Large intestine (tissue), 3 donors: ENCODE data around the gene PPP1R3G. TPM values are rescaled to one million over a fixed set of nuclear protein-coding genes. Genes with fewer than 3 reads are reported as not detected.
"Not testable (repeated sequence)": the region's sequence is repeated elsewhere in the genome, so short reads cannot be mapped to it uniquely, and the experiment has no call there.

Experiments used
- DNase-seq, 2 donors: peaks; one replicate each; pipeline versions ENCODE4 v3.0.0 to v3.0.0-alpha.2; 2013
- H3K27ac ChIP-seq: one replicate; pipeline ENCODE4 v1.5.1; 2013; ENCODE audit warnings: low read length
- H3K27me3 ChIP-seq: 2 replicates; pipeline ENCODE4 v1.6.1; 2013; ENCODE audit warnings: low read length; ENCODE audit not compliant: control insufficient read depth, insufficient read depth
- H3K36me3 ChIP-seq: 2 replicates; pipeline ENCODE4 v1.6.1; 2013; ENCODE audit warnings: low read length; ENCODE audit not compliant: control insufficient read depth, insufficient read depth
- H3K4me1 ChIP-seq: one replicate; pipeline ENCODE4 v1.6.1; 2013; ENCODE audit warnings: low read length; ENCODE audit not compliant: control insufficient read depth, insufficient read depth
- H3K4me3 ChIP-seq: one replicate; pipeline ENCODE4 v1.5.1; 2013; ENCODE audit warnings: low read length
- H3K9me3 ChIP-seq: one replicate; pipeline ENCODE4 v1.6.1; 2013; ENCODE audit warnings: mild to moderate bottlenecking, low read depth, low read length, moderate library complexity; ENCODE audit not compliant: control insufficient read depth
- WGBS: methylation state at CpG from one replicate; pipeline ENCODE4 v1.1.5; 2013; ENCODE audit warnings: low lambda C conversion rate; ENCODE audit not compliant: insufficient coverage; 5-methylcytosine and 5-hydroxymethylcytosine counted together
- polyA plus RNA-seq: library from polyadenylated mRNA; unstranded; fragments of 120-200 nt; gene quantifications from one replicate; pipeline ENCODE4 v1.2.1, GENCODE V29; 2013

Gene PPP1R3G
- polyA plus RNA-seq, 1 donor = 2.4 TPM

DNA sequence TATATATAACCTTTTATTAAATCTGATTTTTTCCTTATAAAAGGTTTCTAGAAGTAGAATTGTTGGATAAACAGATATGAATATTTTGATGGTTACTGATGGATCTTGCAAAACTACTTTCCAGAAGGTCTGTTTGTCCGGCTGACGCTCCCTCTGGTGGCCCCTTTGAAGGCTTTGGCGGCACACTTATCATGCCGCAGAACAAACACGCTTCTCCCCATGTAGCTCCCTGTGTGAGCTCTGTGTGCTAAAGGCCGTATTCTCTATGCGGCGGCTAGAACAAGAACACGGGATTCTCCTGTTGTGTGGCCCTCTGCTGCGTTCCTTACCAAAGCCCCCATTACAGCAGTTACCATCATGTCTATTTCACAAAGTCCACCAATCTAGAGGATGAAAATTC is 30.0 kb downstream of the PPP1R3G start:
- peak; percentile 49 to 68 for DNase-seq
- no peak overlapping the region for H3K27ac ChIP-seq
- H3K36me3 ChIP-seq = peaks cover 4% of the 10 kb centered on the region
- whole genome bisulfite sequencing = no CpG with 5 or more reads among the region's 10 CpGs
- H3K27me3 ChIP-seq = no peaks in the 10 kb centered on the region
- no peaks in the 10 kb centered on the region for H3K9me3 ChIP-seq
- peaks cover 8% of the 10 kb centered on the region for H3K4me1 ChIP-seq
- H3K4me3 ChIP-seq = no peak overlapping the region

DNA sequence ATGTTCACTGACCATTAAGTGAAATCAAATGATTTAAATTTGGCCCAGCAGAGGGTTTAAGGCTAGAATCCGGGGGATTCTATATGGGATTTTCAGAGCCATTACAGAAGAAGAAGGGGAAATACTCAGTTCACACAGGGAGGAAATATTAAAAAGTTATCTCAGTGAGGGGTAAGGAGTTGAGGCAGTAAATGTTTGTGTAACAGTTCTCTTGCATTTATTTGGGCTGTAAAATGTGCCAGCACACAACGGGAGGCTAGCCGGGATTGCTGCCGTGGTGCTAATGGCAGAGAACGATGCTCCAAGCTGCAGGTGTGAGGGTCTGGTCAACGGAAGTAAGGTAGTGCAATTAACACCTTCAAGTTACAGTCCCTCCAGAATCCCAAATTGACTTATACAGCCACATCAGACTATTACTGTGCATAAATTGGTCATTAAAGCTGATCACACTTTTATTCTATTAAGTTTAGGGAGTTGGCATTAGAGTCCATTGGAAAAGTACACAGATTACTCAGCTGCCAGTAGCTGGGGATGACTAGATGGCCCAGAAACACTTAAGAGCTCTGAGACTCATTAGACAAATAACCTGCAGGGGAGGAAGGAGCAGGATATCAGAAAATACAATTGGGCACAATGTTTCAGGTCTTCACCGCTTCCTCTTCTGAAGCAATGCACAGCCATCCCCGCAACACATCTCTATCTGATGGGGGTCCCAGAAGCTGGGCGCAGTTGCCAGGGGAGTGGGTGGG is 31.3 kb downstream of the PPP1R3G start:
- H3K27me3 ChIP-seq = no peaks in the 10 kb centered on the region
- H3K4me1 ChIP-seq = peaks cover 8% of the 10 kb centered on the region
- no peak overlapping the region for H3K27ac ChIP-seq
- H3K36me3 ChIP-seq = no peaks in the 10 kb centered on the region
- H3K4me3 ChIP-seq = no peak overlapping the region
- WGBS = 100% methylated on average over 1 of the region's 9 CpGs
- no peaks in the 10 kb centered on the region for H3K9me3 ChIP-seq
- DNase-seq = no peak

DNA sequence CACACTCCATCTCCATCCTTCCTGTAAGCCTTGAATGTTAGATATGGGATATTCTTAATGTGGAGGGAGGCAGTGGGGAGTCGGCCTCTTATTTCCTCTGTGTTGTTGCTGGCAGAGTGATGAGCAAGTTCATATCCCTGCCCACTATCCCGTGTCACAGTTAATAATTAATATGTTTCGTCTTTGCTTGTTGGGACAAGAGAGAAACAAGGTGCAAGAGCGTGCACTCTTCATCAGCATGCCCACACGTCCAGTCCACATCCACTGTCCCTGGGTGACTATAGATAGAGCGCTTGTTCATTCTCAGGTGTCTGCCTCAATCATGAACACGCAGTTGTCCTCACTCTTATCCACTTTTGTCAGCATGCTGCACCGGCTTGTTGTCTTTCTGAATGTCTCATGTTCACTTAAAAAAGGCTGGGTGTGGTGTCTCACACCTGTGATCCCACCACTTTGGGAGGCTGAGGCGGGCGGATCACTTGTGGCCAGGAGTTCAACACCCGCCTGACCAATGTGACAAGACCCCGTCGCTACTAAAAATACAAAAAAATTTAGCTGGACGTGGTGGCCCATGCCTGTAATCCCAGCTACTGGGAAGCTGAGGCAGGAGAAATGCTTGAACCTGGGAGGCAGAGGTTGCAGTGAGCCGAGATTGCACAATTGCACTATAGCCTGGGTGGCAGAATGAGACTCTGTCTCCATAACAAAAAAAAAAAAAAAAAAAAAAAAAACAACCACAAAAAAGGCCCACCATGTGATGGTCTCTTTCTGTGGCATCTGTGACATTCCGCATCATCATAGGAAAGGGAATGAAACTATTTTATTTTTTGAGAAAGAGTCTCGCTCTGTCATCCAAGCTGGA is 34.2 kb downstream of the PPP1R3G start:
- no CpG with 5 or more reads among the region's 17 CpGs for WGBS
- no peaks in the 10 kb centered on the region for H3K36me3 ChIP-seq
- H3K9me3 ChIP-seq = no peaks in the 10 kb centered on the region
- peak in 1 of 2 donors; percentile 38 for DNase-seq
- no peak overlapping the region for H3K27ac ChIP-seq
- no peak overlapping the region for H3K4me3 ChIP-seq
- peaks cover 8% of the 10 kb centered on the region for H3K4me1 ChIP-seq
- no peaks in the 10 kb centered on the region for H3K27me3 ChIP-seq

DNA sequence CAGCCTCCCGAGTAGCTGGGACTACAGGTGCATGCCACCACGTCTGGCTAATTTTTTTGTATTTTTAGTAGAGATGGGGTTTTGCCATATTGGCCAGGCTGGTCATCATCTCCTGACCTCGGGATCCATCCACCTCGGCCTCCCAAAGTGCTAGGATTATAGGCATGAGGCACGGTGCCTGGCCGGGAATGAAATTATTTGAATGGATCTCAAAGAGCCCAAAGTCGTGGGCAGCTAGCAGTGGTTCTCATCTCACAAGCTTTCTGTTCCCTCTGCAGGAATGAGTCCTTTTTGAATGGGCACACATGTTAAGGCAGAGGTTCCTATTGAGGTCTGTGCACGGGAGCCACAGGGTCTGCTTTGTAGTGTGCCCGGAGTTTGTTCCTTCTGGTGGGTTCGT is 34.9 kb downstream of the PPP1R3G start:
- no CpG with 5 or more reads among the region's 10 CpGs for WGBS
- DNase-seq = no peak

DNA sequence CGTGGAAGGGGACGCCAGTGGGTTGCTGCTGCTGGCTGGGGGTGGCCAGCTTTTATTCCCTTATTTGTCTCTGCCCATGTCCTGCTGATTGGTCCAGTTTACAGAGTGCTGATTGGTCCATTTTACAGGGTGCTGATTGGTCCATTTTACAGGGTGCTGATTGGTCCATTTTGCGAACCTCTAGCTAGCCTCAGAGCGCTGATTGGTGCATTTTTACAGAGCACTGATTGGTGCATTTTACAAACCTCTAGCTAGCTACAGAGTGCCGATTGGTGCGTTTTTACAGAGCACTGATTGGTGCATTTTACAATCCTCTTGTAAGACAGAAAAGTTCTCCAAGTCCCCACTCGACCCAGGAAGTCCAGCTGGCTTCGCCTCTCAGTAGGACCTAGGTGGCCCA is 35.4 kb downstream of the PPP1R3G start:
- no CpG with 5 or more reads among the region's 8 CpGs for WGBS
- H3K9me3 ChIP-seq, H3K36me3 ChIP-seq, H3K27me3 ChIP-seq, H3K4me1 ChIP-seq, H3K4me3 ChIP-seq, H3K27ac ChIP-seq, DNase-seq: not testable (repeated sequence)

More for the DNA sequence above, 34.9 kb downstream of the PPP1R3G start:
- Histone ChIP-seq H3K36me3 (no peaks in the 10 kb centered on the region), H3K4me1 (peaks cover 8% of the 10 kb centered on the region), H3K4me3 (no peak overlapping the region), H3K27ac (no peak overlapping the region), H3K9me3 (no peaks in the 10 kb centered on the region), H3K27me3 (no peaks in the 10 kb centered on the region)

DNA sequence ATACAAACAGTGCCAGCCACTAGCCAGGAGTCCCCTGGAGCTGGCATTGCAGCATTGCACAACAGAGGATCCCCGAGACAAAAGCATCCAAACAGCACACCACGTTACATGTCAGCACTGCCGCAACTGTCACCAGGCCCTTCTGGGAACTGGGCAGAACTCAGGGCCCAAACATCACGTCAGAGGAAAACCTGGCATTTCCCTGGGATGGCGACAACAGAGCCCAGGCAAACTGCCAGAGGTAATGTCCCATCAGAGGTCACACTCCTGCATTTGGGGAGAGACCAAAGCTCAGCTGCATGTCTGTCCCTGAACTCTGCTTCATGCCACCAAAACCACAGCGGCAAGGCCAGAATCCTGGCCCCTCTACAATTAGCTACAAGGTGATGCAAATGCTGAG is 36.3 kb downstream of the PPP1R3G start:
- Histone ChIP-seq H3K4me1 (peaks cover 8% of the 10 kb centered on the region), H3K27ac (no peak overlapping the region), H3K36me3 (no peaks in the 10 kb centered on the region), H3K27me3 (no peaks in the 10 kb centered on the region), H3K4me3 (no peak overlapping the region), H3K9me3 (no peaks in the 10 kb centered on the region)
- DNase-seq = no peak
- WGBS = no CpG with 5 or more reads among the region's 6 CpGs

DNA sequence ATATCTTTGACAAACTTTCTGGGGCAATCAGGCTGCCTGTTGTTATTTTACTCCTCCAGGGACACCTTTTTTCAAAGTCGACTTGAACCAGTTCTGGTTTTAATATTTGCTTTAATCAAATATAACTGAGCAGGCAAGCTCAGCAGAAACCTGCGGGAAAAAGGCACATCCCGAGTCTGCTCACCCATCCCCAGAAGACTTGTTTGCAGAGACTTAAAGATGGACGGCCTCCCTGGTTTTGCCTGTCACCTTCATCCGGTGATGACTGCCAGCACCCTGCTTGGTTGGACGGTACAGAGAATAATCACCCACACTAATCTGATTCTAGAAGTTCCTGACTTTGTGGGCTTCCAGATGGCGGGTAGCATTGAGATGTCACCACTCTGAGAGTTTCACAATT is 36.8 kb downstream of the PPP1R3G start:
- Histone ChIP-seq H3K9me3 (no peaks in the 10 kb centered on the region), H3K4me1 (peaks cover 8% of the 10 kb centered on the region), H3K36me3 (no peaks in the 10 kb centered on the region), H3K27me3 (no peaks in the 10 kb centered on the region), H3K4me3 (no peak overlapping the region), H3K27ac (no peak overlapping the region)
- no CpG with 5 or more reads among the region's 7 CpGs for WGBS
- no peak for DNase-seq

DNA sequence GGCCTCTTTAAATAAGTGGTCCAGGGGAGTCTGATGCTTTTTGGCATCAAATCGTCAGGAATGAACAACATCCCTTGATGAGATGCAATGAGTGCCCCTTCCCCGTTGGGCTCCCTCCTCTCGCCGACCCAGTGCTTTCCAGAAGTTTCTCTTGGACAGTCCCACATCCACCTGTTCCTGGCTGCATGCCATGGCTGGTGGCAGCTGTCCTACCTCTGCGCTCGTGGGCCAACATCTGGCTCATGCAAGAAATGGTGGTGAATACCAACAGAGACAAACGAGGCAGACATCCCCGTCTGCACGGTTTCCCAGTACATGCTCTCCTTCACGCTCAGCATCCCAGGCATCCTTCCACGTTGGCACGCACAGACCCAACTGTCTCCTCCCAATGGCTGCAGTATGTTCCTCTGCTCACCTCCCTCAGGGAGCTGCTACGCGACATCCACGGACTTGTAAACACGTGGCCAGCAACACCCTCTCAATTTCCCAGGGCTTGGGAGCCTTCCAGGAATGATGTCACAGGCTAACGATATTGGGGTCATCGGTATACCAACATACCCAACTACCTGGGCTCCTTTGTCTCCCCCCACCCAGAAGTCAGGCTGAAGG is 37.5 kb downstream of the PPP1R3G start:
- H3K4me3 ChIP-seq = no peak overlapping the region
- peaks cover 8% of the 10 kb centered on the region for H3K4me1 ChIP-seq
- DNase-seq = no peak
- no peak overlapping the region for H3K27ac ChIP-seq
- H3K36me3 ChIP-seq = no peaks in the 10 kb centered on the region
- no peaks in the 10 kb centered on the region for H3K27me3 ChIP-seq
- WGBS = no CpG with 5 or more reads among the region's 18 CpGs
- H3K9me3 ChIP-seq = no peaks in the 10 kb centered on the region

DNA sequence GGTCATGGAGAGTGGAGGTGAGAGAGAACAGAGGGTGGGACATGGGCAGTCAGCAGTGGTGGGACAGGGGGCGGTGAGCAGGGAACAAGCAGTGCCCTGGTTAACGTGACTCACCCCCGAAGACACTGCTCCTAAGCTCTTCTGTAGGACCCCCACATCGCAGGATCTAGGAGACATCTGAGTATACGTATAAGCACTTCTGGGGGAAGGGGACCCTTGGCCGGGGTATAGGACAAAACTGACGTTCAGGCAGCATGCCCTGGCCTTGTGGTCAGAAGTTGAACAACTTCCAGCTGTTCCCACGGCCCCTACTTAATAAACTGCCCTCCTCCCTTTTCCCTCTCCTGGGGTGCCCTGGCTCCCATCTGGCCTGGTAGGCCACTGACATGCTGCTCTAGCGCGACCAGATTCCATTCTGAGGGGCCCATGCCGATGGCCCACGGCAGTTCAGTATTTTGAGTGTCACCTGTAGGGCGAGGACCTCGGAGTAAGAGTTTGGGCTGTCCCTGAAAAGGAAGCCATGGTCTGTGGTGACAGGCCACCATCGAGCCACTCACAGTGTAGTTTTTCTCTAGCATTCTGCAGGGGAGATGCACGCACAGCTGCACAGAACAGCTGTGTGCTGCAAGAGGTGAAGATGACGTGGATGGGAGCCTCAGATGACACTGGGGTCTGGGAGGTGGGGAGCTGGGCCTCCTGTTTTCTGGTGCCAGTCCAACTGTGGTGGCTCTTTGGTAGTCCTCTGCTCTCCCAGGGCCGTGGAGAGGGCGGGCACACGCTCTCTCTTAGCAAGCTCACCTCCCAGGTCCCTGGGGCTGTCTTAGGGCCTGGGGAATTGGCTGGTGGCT is 38.4 kb downstream of the PPP1R3G start:
- no peaks in the 10 kb centered on the region for H3K27me3 ChIP-seq
- DNase-seq = no peak
- H3K9me3 ChIP-seq = no peaks in the 10 kb centered on the region
- no peaks in the 10 kb centered on the region for H3K36me3 ChIP-seq
- peaks cover 8% of the 10 kb centered on the region for H3K4me1 ChIP-seq
- no CpG with 5 or more reads among the region's 20 CpGs for WGBS
- H3K27ac ChIP-seq = no peak overlapping the region
- H3K4me3 ChIP-seq = no peak overlapping the region

DNA sequence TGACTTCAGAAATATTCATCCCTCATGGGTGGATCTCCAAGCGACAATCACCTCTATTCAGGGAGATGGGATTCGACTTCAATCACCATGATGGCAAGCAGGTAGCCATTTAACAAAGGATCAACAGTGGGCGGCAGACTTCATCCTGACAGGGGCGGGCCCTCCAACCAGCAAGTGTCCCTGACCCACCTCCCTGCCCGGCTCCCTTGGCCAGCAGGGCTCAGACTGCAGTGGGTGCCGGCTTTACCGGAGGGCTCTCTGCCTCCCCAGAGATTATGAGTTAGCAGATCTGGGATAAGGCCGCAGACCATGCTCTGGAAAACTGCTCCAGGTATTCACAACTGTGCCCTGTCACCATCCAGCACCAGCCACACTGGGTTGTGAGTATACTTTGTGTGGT is 39.4 kb downstream of the PPP1R3G start:
- no peak for DNase-seq
- Histone ChIP-seq H3K27ac (no peak overlapping the region), H3K4me1 (no peaks in the 10 kb centered on the region), H3K9me3 (no peaks in the 10 kb centered on the region), H3K4me3 (no peak overlapping the region), H3K27me3 (no peaks in the 10 kb centered on the region), H3K36me3 (no peaks in the 10 kb centered on the region)
- WGBS = no CpG with 5 or more reads among the region's 8 CpGs
